HG02943 (cell line): Measurements from ENCODE around the gene KRCC1.
"Not testable (repeated sequence)": the region's sequence is repeated elsewhere in the genome, so short reads cannot be mapped to it uniquely, and the experiment has no call there.

Experiments used
- ATAC-seq: cut with Tn5 transposase; IDR thresholded peaks from one replicate; pipeline ENCODE4 v1.9.1; 2021; ENCODE audit warnings: mild to moderate bottlenecking, low read depth, moderate library complexity; ENCODE audit not compliant: unreplicated experiment

KRCC1 gene

GRCh38 chr2:88006912-88007439 is 48.6 kb downstream of the KRCC1 start:
- no peak for ATAC-seq

GRCh38 chr2:88005776-88006175 is 49.8 kb downstream of the KRCC1 start:
- no peak for ATAC-seq

- ATAC-seq, result no peak
Measured at GRCh38 chr2:88003074-88003755, 52.4 kb downstream of the KRCC1 start.

- no peak for ATAC-seq
Measured at GRCh38 chr2:88002359-88002707, 53.2 kb downstream of the KRCC1 start.

GRCh38 chr2:88000474-88000873 is 55.1 kb downstream of the KRCC1 start:
- not testable (repeated sequence) for ATAC-seq

- ATAC-seq, result no peak
Measured at GRCh38 chr2:87996570-87996969, 59.0 kb downstream of the KRCC1 start.

- ATAC-seq, result no peak
Measured at GRCh38 chr2:87995756-87996155, 59.8 kb downstream of the KRCC1 start.

GRCh38 chr2:87994304-87994850 is 61.2 kb downstream of the KRCC1 start:
- not testable (repeated sequence) for ATAC-seq

- not testable (repeated sequence) for ATAC-seq
Measured at GRCh38 chr2:87992569-87992968, 63.0 kb downstream of the KRCC1 start.

GRCh38 chr2:87987473-87987872 is 68.1 kb downstream of the KRCC1 start:
- not testable (repeated sequence) for ATAC-seq

GRCh38 chr2:87985902-87986301 is 69.7 kb downstream of the KRCC1 start:
- not testable (repeated sequence) for ATAC-seq

- not testable (repeated sequence) for ATAC-seq
Measured at GRCh38 chr2:87981182-87981581, 74.4 kb downstream of the KRCC1 start.
